HG03521 (cell line): ENCODE results near the gene PKM.

Experiments used
- ATAC-seq: cut with Tn5 transposase; IDR thresholded peaks from one replicate; pipeline ENCODE4 v1.9.1; 2021; ENCODE audit warnings: mild to moderate bottlenecking, moderate library complexity; ENCODE audit not compliant: unreplicated experiment

The PKM gene

DNA sequence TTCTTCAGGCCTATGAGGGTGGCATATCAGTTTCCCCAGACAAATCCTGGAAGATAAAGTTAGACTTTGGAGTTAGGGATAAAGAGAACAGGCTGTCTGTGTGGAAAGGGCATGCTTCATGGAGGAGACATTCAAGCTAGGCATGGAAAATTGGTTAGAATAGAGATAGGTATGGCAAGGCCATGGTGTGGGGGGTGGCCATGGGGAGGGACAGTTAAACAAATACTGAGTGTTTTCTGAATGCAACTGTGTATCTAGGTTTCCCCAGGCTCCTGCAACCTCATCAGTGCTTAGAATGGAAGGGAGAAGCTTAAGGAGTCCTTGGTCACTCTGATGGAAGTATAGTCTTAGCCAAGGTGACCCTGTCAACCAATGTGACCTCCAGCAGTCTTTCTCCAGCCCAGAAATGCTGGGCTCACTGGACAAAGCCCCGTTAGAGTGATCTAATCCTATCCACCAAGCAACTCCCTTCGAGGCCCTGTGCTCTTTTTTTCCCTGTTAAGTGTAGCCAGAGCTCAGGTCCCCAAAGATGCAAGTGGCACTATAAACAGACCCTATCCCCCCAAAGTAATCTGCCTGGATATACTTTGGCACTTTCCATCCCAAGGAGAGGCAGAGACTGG lies 5.5 kb upstream of the PKM start:
- ATAC-seq: no peak

DNA sequence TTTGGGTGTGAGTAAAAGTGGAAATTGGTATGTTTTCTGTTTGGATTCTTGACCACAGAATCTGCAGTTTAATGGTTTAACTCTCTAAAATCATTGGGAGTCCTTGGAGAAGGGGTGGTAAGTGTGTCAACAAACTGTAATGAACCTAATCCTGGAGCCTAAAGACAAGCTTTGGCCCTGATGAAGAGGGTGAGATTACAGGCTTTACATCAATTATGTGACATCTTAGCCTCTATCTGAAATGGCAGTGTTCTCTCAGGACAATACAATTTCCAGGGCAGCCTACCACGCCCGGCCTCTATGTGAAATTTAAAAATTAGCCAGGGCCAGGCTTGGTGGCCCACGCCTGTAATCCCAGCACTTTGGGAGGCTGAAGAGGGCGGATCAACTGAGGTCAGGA lies 4.3 kb upstream of the PKM start:
- ATAC-seq: no peak

DNA sequence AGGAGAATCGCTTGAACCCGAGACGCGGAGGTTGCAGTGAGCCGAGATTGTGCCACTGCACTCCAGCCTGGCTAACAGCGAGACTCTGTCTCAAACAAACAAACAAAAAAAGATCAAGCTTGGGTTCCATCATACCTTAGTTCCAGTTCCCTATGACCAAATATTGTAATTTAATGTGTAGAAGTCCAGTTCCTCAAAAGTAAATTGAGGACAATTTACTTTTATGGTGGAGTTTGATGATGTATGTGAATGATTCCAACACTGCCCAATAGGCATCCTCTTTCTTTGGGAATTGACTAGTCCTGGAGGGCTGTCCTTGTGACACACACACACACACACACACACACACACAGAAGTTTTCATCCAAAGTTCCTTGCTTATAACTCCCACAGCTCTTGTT lies 2.8 kb upstream of the PKM start:
- no peak for ATAC-seq

DNA sequence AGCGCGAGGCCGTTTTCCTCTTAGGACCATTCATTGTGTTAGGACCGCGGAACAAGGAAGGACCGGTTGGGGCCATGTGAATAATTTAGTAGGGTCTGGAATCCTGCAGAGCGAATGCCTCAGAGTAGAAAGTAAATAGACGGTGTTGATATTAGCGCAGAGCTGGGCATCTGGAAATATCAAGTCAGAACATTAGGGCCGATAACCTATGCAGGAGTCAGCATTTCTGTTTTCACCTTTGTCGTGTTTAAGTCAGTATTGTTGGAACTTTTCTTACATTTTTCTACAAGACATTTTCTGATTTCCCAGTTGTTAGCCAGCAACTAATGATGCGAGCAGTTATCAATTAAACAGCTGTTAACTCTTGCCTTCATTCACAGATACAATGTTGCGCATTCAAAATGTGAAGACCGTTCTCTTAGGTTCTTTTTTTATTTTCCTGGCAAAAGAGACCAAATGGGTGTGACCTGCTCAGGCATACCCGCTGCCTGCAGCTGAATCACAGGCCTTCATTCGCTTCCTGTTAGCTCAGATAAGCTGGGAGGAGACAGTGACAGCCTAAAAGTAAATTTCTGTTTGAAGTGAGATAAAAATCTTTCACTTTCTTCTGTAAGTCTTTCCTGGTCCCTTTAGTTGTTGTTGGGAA lies 966 bp upstream of the PKM start:
- ATAC-seq: no peak

DNA sequence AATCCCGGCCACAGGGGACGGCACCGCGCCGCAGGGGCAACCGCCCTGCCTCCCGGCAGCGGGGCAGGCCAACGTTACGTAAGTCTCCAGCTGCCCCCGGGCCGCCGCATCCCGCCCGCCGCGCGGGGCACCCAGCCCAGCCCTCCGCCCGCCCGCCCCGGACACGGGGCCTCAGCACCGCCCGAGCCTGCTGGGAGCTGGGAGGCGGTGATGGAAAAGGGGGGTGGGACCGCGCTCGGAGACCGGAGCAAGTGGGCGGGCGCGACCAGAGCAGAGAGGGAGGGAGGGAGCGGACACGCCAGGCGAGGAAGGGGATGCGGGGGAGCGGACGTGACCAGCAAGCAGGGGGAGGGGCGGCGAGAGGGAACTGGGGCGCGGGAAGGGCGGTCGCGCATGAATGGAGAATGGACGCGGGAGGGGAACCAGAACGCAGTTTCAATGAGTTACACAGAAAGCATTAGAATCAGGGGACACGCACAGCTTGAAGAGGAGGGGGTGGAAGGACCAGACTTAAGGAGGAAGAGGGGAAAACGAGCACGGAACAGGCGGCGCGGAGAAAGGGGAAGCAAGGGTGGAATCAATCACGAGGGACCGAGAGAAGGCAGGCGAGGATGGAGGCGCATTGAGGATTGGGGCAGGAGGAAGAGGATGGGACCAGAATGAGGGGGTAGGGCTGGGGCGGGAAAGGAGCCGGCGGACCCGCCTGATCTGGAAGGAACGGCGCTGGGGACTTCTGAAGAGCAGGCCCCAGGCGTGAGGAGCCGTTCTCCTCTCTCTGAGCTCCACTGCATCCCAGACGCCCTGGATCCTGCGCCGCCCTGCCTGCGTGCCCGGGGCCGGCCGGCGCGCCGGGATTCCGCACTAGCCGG lies 559 bp downstream of the PKM start:
- ATAC-seq: no peak

DNA sequence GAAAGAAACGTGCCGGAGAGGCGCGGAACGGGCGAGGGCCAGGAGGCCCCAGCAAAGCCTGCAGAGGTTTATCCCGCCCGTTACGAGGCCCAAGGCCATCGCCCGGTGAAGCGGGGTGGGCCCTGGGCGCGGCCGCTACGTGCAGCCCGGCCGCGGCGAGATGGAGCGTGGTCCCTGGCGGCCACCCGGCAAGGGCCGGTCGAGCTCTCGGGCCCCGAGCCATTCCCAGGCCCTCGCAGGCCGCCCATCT lies 1.1 kb downstream of the PKM start:
- no peak for ATAC-seq

DNA sequence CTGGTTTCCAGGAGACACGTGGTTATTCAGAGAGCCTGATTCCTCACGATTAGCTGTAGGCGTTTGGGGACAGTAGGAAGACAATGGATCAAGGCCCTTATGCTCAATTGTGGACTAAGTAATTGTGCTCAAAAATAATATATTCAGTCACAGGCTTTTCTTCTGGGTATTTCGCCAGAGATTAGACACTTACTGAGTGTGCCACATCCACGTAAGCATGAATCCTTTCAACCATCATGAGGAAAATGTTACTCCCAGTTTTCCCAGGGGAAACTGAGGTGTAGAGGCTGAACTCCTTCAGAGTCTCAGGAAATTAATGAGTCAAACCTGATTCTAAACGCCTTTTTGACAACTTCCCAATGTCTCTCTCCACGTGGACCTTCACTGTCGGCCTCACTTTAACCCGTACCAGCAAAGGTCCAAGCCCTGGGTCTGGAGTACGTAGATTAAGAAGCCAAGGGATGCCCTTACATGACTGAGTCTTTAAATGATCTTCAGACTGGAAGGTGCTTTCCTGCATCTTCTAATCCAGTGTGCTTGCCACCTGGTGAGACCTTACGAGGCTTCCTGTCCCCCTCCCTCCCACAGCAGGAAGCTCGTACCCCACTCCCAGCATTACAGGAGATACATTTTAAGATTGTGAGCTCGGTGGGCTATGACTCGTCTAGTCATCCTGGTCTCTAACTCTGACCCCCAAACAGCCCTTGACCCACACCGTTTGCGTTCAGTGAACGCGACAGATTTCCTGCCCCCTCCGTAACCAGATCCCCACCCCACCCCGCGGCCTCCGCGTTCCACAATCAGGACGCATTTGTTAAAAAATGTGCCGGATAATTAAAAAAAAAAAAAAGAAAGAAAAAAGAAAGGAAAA lies 1.7 kb downstream of the PKM start:
- ATAC-seq: no peak

DNA sequence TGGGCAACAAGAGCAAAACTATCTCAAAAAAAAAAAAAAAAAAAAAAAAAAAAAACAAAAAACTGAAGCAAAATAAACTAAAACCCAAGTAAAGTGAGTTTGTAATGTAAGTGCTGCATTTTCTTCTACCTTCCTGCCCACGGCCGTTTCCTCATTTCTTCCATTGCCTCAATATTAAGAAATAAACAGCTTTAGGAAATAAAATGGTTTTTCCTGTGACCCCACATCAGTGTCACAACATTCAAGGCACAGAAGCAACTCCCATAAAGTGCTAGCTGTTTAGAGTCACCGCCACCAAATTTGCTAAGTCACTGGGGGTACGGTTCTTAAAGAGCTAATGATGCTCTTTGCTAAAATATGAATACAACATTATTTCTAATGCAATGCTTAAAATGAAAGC lies 3.3 kb downstream of the PKM start:
- ATAC-seq: no peak

DNA sequence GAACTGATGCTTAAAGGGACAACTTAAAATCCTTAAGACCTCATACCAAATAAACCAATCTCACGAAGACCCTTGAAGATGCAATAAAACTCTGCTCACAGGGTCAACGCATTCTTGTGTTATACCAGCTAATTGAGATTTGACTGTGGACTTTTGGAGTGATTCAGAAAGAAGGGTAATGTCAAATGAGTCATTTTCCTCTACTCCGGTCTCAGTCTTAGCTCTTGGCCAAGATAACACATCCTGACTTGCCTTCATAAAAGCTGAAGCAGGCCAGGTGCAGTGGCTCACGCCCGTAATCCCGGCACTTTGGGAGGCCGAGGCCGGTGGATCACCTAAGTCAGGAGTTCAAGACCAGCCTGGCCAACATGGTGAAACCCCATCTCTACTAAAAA lies 3.8 kb downstream of the PKM start:
- ATAC-seq: no peak

DNA sequence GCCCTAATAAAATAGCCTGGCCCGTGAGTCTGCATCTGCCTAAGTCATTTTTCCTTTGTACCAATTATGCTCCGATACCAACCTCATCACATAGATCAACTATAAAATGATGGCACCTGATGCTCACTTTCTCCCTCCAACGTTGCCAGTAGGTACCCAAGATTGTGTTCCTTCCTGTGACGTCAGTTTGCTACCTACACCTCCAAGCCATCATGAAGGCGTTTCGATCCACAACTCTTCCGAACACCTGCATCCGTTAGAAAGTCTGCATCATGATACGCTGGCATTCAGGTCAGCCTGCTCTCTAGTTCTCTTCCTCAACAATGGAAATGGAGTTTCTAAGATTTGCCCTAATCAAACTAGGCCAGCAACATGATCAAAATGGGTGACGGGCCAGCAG lies 7.7 kb downstream of the PKM start:
- ATAC-seq: no peak

DNA sequence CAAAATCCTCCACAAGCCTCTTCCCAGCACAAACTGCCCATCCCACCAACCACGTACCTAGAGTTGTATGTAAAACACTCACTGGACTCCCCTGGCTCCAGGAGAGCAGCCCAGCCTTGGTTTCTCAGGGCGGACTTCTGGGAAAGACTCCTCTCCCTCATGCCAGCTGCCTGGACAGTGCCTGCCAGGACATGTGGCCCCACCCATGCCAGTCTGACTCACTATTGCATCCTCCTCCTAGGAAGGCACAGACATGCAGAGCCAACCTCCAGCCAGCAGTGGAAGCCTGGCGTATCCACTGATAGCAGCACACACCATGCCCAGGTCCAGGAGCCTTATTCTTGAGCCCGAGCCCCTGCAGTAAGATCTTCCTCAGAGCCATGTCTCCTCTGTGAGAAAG lies 8.6 kb downstream of the PKM start:
- ATAC-seq: no peak

DNA sequence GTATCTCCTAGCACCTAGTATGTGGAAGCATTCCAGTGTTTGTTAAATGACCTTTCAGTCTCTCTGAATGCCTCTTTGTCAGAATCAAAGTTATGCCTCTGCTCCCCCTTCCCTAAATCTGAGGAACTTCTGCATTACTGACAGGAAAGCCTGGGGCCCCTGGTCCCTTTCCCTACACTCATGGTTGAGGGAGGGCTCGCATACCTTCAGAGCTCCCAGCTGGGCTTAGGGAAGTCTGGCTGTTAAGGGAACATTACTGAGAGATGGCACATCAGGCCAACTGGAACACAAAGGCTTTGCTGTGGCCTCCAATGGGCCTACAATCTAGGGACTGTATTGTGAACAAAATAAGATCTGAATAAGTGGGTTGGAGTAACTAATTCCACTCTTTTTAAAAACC lies 10.3 kb downstream of the PKM start:
- ATAC-seq: no peak

DNA sequence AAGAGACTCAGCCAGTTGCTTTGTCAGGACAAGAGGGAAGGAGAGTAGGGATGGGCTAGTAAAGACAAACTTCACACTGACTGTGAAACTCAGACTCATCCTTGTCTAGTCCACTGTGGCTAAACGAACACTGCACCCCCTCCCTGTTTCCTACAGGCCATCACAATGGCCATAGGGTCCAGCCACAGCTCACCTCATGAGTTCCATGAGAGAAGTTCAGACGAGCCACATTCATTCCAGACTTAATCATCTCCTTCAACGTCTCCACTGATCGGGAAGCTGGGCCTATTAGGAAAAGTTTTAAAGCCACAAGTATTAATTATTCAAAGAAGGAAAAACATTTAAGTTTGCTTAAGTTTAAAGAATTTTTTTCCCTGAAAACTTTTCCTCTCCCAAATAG lies 13.8 kb downstream of the PKM start:
- ATAC-seq: no peak

DNA sequence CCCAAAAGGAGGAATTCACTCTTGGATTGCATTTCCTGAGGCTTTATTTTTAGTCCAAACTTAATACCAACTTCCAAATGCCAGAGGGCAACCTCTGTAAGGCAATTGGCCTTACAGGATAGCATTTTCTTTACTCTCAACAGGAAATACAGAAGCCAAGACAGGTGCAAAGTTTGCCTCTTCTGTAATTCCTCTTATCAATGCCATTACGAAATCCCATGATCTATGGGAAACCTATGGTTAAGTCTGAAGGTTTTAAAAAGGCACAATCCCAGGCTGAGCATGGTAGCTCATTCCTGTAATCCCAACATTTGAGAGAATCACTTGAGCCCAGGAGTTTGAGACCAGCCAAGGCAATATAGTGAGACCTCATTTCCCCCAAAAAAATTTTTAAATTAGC lies 14.9 kb downstream of the PKM start:
- ATAC-seq: no peak

DNA sequence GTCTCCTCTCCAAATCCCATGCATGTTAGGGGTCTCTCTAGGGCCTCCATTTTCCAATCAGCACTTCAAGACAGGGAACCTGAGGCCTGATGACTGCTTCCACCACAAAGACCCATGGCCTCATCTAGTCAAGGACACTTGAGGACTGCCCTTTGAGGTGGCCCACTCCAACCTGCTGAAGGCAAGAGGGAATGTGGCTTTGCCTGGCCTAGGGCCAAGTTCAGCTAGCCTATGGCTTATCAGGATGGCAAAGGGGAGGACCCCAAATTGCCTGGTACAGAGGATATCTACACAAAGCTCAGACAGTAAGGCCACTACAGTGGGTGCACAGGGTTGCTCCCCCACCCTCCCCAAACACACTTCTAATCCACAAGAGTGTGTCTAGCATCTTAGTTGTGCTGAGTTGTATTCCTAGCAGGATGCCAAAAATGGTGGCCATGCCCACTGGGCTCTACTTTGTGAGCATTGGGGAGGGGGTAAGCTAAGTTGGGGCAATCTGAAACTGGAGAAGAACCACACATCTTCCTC lies 23.4 kb downstream of the PKM start:
- ATAC-seq: no peak

DNA sequence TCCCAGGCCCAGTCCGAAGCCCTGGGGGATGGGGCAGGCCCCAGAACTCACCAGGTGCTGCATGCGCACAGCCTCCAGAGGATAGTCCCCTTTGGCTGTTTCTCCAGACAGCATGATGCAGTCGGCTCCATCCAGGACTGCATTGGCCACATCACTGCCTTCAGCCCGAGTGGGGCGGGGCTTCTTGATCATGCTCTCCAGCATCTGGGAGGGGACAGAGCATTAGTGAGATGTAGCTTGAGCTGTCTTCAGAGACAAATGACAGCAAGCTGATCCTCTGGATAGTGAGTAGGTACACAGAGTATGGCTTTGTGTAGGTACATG lies 24.4 kb downstream of the PKM start:
- no peak for ATAC-seq

DNA sequence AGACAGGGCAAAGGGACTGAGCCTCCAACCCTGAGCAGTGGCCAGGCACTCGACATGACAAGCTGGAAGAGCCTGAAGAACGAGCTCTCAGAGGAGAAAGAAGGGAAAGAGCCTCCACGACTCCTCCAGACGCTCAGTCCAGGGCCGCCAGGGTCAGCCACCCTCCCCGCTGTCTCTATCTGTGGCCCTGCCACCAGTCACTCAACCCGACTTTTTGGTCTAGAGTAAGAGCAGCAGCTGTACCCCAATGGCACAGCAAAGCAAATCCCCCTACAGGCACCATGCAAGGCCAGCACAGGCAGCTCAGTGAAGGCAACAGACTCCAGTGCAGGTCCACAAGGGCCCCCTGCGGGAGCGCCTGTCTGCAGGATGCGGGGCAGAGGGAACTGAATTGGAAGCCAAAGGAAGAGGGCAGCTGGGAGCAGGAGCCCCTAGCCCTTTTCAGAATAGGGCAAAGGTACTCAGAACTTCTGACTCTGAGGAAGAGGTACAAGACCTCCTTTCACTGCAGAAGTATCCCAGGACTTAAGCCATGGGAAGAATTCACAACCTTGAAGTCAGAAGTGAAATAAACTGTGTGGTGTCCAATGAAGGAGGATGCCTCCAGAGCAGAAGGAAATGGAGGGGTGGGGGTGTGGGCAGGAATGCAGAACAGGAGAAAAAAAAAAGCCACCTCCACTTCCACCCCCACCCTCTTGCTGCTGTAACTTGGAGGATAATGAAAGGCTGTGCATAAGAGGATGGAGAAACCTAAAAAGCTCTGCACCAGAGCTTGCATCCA lies 24.9 kb downstream of the PKM start:
- ATAC-seq: no peak

DNA sequence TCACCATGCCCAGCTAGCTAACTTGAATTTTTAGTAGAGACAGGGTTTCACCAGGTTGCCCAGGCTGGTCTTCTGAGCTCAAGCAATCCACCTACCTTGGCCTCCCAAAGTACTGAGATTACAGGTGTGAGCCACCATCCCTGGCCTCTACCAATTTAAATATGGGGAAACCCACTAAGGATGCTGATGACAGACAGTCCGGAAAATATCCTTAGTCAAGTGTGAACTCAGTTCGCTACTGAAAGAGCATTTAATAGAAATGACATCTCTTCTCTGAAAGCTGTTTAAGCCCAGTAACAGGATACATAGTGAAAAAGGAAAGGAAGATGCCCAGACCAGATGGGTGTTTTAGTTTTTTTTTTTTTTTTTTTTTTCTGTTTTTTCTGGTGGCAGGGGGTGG lies 25.7 kb downstream of the PKM start:
- no peak for ATAC-seq

DNA sequence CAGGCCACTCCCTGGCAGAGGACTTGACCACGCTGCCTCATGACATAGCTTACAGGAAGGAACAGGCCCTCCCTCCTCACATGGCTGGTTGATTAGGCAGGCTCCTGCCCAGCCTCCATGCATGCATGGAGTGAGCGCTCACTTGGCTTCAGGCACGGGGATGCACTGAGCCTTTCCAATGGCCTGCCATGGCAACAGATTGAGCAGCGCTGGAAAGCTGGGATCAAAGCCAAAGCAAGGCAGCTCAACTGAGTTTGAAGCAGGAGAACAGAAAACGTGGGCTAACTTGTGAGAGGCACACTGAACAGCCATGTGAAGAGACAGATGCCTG lies 27.5 kb downstream of the PKM start:
- ATAC-seq: no peak

DNA sequence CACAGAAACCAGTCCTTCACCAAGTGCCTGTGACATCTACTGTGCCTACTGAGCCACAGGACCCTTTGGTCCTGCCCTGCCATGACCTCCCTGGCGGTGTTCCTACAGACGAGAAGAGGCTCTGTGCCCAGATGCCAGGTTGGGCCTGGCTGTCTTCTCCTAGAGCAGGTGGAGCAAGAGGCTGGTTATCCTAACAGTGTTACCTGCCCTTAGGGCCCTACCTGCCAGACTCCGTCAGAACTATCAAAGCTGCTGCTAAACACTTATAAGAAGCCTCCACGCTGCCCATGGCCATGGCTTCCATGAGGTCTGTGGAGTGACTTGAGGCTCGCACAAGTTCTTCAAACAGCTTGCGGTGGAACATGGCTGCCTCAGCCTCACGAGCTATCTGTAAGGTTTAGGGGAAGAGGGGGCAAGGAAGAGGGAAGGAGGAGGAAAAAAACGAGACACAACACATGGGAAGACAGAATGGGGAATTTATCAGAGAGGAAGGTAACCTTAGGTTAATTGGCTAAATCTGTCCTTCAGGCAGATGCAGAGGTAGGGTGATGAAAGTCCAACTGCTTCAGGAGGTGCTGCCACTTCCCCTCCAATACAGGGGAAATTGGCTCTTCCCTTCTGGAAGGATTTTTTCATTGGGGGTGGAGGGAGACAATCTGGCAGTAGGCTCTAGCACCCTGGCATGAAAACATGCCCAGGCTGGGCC lies 28.0 kb downstream of the PKM start:
- no peak for ATAC-seq
